ENCODE results near the gene MLEC. TPM values are rescaled to one million over a fixed set of nuclear protein-coding genes. Genes with fewer than 3 reads are reported as not detected.

The MLEC gene
- total and polyA plus RNA-seq, 9 of the 15 experiments (the other 6 are each of a cell fraction or from before 2014, with no cell fraction given) = 18.5 to 108 (median 57.8) TPM

DNA sequence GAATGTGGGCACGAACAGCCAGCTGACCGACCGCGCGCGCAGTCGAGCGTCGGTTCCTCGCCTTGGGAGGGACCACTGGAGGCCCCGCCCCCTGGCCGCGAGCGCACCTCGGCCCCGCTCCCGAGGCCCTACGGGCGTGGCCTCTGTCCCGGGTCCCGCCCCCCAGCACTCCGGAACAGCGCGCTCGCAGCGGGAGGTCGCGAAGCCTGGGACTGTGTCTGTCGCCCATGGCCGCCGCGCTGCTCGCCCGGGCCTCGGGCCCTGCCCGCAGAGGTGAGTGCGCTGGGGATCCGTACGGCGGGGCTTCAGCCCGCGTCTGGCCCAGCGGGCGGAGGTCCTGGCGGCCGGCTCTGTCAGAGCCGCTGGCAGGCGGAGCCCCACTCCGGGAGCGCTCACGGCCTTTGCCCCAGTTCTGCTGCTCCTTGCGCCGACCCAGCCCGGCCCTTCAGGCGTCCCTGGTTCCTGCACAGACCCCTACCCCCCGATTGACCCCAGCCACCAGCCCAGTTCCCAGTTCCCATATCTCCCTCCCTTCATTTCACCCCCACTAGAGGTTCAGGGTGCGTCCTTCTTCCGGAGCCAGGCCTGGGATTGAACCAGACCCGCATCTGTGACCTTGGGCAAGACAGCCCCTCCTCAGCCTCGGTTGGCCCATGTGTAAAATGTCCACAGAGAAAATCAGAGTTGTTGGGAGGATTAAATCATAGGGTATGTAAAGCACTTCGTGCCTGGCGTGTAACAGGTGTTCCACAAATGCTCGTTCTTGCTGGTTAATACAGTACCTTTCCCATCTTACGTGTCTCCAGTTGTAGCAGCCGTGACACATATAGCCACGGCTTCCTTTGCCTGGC is 38.9 kb downstream of the MLEC start, which contains the start of gene ACADS (continued):
- TF ChIP-seq CXXC5 (CRISPR knock-in tag; IDR thresholded peaks at IDR 0.05) (peak; percentile 80), SUPT5H (IDR thresholded peaks at IDR 0.05) (peak; percentile 81), SAP30 (IDR thresholded peaks at IDR 0.05; ENCODE audit: borderline replicate concordance, insufficient read depth, low read depth, low read length, poor library complexity, severe bottlenecking) (peak; percentile 27), DMBX1 (CRISPR knock-in tag; IDR thresholded peaks at IDR 0.05; ENCODE audit: borderline replicate concordance) (no peak), NRF1 (conservative IDR thresholded peaks at IDR 0.05 in 1 of 2, IDR thresholded peaks at IDR 0.05 in 1 of 2) (peak; percentile 87 to 89), CCNT2 (IDR thresholded peaks at IDR 0.05; ENCODE audit: borderline replicate concordance, extremely low read depth, insufficient read length, low read depth, low read length) (peak; percentile 75), GTF2E2 (tag; IDR thresholded peaks at IDR 0.05) (peak; percentile 56; the same call in 1 of the 2 replicates), MAZ (CRISPR knock-in tag; conservative IDR thresholded peaks at IDR 0.05 in 1 of 2, IDR thresholded peaks at IDR 0.05 in 1 of 2) (peak; percentile 57 to 72), YY1 (IDR thresholded peaks at IDR 0.05; ENCODE audit: borderline replicate concordance in 1 of 3, control insufficient read depth in 1 of 3, extremely low read depth in 1 of 3, insufficient read depth in 3 of 3, insufficient read length in 1 of 3, insufficient replicate concordance in 2 of 3, low read depth in 1 of 3, low read length in 2 of 3) (peak; percentile 56 to 92 (median 82)), SMAD4 (CRISPR knock-in tag; conservative IDR thresholded peaks at IDR 0.05) (peak; percentile 59), ZNF12 (CRISPR knock-in tag; IDR thresholded peaks at IDR 0.05) (0 out of 2 replicates have a peak, but pooled peaks have one; percentile 28), TAF7 (tag; IDR thresholded peaks at IDR 0.05) (no peak), RFX5 (IDR thresholded peaks at IDR 0.05; ENCODE audit: low read depth, low read length) (no peak), PHF20 (IDR thresholded peaks at IDR 0.05; ENCODE audit: partially characterized antibody) (peak; percentile 90), RBM34 (IDR thresholded peaks at IDR 0.05; ENCODE audit: borderline replicate concordance, insufficient read depth, low read length) (0 out of 2 replicates have a peak, but pooled peaks have one; percentile 77), ZFX (CRISPR knock-in tag; IDR thresholded peaks at IDR 0.05) (peak; percentile 98), GATAD2A (IDR thresholded peaks at IDR 0.05) (0 out of 2 replicates have a peak, but pooled peaks have one; percentile 32), JUND (IDR thresholded peaks at IDR 0.05; ENCODE audit: borderline replicate concordance, low read depth, low read length) (peak; percentile 29; the same call in 1 of the 2 replicates), JUND (tag; IDR thresholded peaks at IDR 0.05; ENCODE audit: borderline replicate concordance, low read depth, low read length) (0 out of 3 replicates have a peak, but pooled peaks have one; percentile 19), HDAC1 (IDR thresholded peaks at IDR 0.05) (peak in 1 of 2 experiments; percentile 52; a peak in 1 of 4 replicates)
- TF ChIP-seq, protein P1, sequence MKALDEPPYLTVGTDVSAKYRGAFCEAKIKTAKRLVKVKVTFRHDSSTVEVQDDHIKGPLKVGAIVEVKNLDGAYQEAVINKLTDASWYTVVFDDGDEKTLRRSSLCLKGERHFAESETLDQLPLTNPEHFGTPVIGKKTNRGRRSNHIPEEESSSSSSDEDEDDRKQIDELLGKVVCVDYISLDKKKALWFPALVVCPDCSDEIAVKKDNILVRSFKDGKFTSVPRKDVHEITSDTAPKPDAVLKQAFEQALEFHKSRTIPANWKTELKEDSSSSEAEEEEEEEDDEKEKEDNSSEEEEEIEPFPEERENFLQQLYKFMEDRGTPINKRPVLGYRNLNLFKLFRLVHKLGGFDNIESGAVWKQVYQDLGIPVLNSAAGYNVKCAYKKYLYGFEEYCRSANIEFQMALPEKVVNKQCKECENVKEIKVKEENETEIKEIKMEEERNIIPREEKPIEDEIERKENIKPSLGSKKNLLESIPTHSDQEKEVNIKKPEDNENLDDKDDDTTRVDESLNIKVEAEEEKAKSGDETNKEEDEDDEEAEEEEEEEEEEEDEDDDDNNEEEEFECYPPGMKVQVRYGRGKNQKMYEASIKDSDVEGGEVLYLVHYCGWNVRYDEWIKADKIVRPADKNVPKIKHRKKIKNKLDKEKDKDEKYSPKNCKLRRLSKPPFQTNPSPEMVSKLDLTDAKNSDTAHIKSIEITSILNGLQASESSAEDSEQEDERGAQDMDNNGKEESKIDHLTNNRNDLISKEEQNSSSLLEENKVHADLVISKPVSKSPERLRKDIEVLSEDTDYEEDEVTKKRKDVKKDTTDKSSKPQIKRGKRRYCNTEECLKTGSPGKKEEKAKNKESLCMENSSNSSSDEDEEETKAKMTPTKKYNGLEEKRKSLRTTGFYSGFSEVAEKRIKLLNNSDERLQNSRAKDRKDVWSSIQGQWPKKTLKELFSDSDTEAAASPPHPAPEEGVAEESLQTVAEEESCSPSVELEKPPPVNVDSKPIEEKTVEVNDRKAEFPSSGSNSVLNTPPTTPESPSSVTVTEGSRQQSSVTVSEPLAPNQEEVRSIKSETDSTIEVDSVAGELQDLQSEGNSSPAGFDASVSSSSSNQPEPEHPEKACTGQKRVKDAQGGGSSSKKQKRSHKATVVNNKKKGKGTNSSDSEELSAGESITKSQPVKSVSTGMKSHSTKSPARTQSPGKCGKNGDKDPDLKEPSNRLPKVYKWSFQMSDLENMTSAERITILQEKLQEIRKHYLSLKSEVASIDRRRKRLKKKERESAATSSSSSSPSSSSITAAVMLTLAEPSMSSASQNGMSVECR (CRISPR knock-in tag; IDR thresholded peaks at IDR 0.05) = peak; percentile 74; the same call in 1 of the 2 replicates
- TF ChIP-seq, protein P2, sequence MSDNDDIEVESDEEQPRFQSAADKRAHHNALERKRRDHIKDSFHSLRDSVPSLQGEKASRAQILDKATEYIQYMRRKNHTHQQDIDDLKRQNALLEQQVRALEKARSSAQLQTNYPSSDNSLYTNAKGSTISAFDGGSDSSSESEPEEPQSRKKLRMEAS (CRISPR knock-in tag; IDR thresholded peaks at IDR 0.05) = peak; percentile 51; the same call in 1 of the 2 replicates
